ENCODE results near the gene KIF16B. TPM values are rescaled to one million over a fixed set of nuclear protein-coding genes. Genes with fewer than 3 reads are reported as not detected.

Gene KIF16B
- total and polyA plus RNA-seq, 2 experiments from 2014 or later: 6.5 to 11.1 TPM

- H3K27ac ChIP-seq (ENCODE audit: low read depth): no peak overlapping the region
- H3K9me2 ChIP-seq (ENCODE audit: insufficient read depth): 0 out of 2 replicates have a peak, but pooled peaks cover 5% of the 10 kb centered on the region
- H3K27ac Mint-ChIP-seq: no peak overlapping the region
- no peaks in the 10 kb centered on the region for H3K4me1 Mint-ChIP-seq
- H3K4me1 ChIP-seq (ENCODE audit: insufficient read depth): no peaks in the 10 kb centered on the region
- H3K36me3 Mint-ChIP-seq (ENCODE audit: low read depth): no peaks in the 10 kb centered on the region
- no peak for ATAC-seq
- H3K27me3 Mint-ChIP-seq (ENCODE audit: insufficient read depth, low read depth, poor library complexity): peaks cover 3% of the 10 kb centered on the region
- no peaks in the 10 kb centered on the region for H3F3A ChIP-seq (replicated peaks; ENCODE audit: low read depth)
- no peak for TF ChIP-seq ETS1 (IDR thresholded peaks at IDR 0.05)
- no peak for TF ChIP-seq REST (IDR thresholded peaks at IDR 0.05; ENCODE audit: unreplicated experiment)
- TF ChIP-seq ZNF331 (CRISPR knock-in tag; IDR thresholded peaks at IDR 0.05; ENCODE audit: low read depth): no peak
- TF ChIP-seq EZH2 (IDR thresholded peaks at IDR 0.05; ENCODE audit: low read depth, unreplicated experiment): no peak
- TF ChIP-seq ZNF114 (CRISPR knock-in tag; IDR thresholded peaks at IDR 0.05): no peak
- TF ChIP-seq CTCF (conservative IDR thresholded peaks at IDR 0.05; ENCODE audit: low read depth in 2 of 2): no peak
- no peak overlapping the region for H3K4me2 ChIP-seq
- no peak for DNase-seq (ENCODE audit: low spot score)
- H3K9me3 Mint-ChIP-seq: no peaks in the 10 kb centered on the region; the same call in 2 of the 3 replicates
- no peaks in the 10 kb centered on the region; the same call in 1 of the 2 replicates for H3K36me3 ChIP-seq (ENCODE audit: insufficient read depth)
- H2AFZ ChIP-seq: peak overlapping the region; percentile 43
- H4K20me1 ChIP-seq (replicated peaks; ENCODE audit: insufficient read depth): no peaks in the 10 kb centered on the region
- no peak overlapping the region for H3K4me3 Mint-ChIP-seq
- H3K27me3 ChIP-seq (ENCODE audit: insufficient read depth): no peaks in the 10 kb centered on the region
- H3K79me2 ChIP-seq (replicated peaks; ENCODE audit: insufficient read depth): no peaks in the 10 kb centered on the region
- no peak overlapping the region for H3K4me3 ChIP-seq
Measured at GRCh38 chr20:16246870-16247269, 326.4 kb downstream of the KIF16B start.

GRCh38 chr20:16246291-16246690, 327.0 kb downstream of the KIF16B start:
- no peak overlapping the region for H3K27ac Mint-ChIP-seq
- H4K20me1 ChIP-seq (replicated peaks; ENCODE audit: insufficient read depth): no peaks in the 10 kb centered on the region
- H3K79me2 ChIP-seq (replicated peaks; ENCODE audit: insufficient read depth): no peaks in the 10 kb centered on the region
- H3K36me3 ChIP-seq (ENCODE audit: insufficient read depth): no peaks in the 10 kb centered on the region; the same call in 1 of the 2 replicates
- no peak for DNase-seq (ENCODE audit: low spot score)
- no peak overlapping the region for H3K4me3 Mint-ChIP-seq
- no peaks in the 10 kb centered on the region for H3K4me1 ChIP-seq (ENCODE audit: insufficient read depth)
- no peaks in the 10 kb centered on the region for H3F3A ChIP-seq (replicated peaks; ENCODE audit: low read depth)
- H3K36me3 Mint-ChIP-seq (ENCODE audit: low read depth): no peaks in the 10 kb centered on the region
- H3K27me3 ChIP-seq (ENCODE audit: insufficient read depth): no peaks in the 10 kb centered on the region
- no peak overlapping the region for H3K4me2 ChIP-seq
- peak overlapping the region; percentile 56; the same call in 1 of the 2 replicates for H2AFZ ChIP-seq
- H3K4me1 Mint-ChIP-seq: no peaks in the 10 kb centered on the region
- H3K9me3 Mint-ChIP-seq: no peaks in the 10 kb centered on the region; the same call in 2 of the 3 replicates
- ATAC-seq: no peak
- H3K27me3 Mint-ChIP-seq (ENCODE audit: insufficient read depth, low read depth, poor library complexity): peaks cover 3% of the 10 kb centered on the region
- no peak overlapping the region for H3K27ac ChIP-seq (ENCODE audit: low read depth)
- 0 out of 2 replicates have a peak, but pooled peaks cover 5% of the 10 kb centered on the region for H3K9me2 ChIP-seq (ENCODE audit: insufficient read depth)
- TF ChIP-seq CREB1 (CRISPR knock-in tag; IDR thresholded peaks at IDR 0.05; ENCODE audit: low read depth) (no peak), CTCF (conservative IDR thresholded peaks at IDR 0.05; ENCODE audit: low read depth in 2 of 2) (no peak)
- no peak overlapping the region for H3K4me3 ChIP-seq

All from GM23338 (cell line).